Measurements from ENCODE around the gene PCK1. TPM values are rescaled to one million over a fixed set of nuclear protein-coding genes. Genes with fewer than 3 reads are reported as not detected.

PCK1 gene
- total RNA-seq, 1 donor from 2014 or later: not detected

DNA sequence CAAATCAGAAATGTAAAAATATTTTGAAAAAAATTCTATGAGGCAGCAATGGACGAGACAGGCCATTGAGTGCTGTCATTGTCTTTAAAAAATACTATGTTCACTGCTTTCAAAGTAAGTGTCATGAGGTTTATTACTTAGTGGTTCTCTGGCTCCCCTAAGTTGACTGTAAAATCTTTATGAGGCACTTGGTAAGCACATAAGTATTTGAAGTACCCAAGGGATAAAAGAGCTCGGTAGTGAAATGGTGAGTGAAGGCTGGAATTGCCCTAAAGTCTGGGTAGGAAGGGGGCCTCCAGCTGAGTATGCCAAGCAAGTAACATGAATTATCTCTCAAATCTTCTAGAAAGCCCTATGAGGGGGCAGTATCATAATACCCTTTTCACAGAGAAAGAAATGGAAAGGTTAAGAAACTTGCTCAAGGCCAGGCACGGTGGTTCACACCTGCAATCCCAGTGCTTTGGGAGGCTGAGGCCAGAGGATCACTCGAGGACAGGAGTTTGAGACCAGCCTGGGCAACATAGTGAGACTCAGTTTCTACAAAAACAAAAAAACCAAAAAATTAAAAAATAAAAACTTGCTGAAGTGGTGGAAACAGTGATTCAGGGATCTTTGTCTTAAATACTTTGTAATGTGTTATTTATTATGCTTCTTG lies 30.5 kb upstream of the PCK1 start:
- Mint-ChIP-seq H3K36me3 (ENCODE audit: low read depth) (no peaks in the 10 kb centered on the region), H3K9me3 (peaks cover 3% of the 10 kb centered on the region), H3K27me3 (ENCODE audit: low read depth) (peaks cover 33% of the 10 kb centered on the region), H3K4me3 (no peak overlapping the region), H3K4me1 (no peaks in the 10 kb centered on the region), H3K27ac (ENCODE audit: unreplicated experiment) (no peak overlapping the region)
- no peak for DNase-seq (ENCODE audit: low read depth, low spot score)
- TF ChIP-seq, protein P1, sequence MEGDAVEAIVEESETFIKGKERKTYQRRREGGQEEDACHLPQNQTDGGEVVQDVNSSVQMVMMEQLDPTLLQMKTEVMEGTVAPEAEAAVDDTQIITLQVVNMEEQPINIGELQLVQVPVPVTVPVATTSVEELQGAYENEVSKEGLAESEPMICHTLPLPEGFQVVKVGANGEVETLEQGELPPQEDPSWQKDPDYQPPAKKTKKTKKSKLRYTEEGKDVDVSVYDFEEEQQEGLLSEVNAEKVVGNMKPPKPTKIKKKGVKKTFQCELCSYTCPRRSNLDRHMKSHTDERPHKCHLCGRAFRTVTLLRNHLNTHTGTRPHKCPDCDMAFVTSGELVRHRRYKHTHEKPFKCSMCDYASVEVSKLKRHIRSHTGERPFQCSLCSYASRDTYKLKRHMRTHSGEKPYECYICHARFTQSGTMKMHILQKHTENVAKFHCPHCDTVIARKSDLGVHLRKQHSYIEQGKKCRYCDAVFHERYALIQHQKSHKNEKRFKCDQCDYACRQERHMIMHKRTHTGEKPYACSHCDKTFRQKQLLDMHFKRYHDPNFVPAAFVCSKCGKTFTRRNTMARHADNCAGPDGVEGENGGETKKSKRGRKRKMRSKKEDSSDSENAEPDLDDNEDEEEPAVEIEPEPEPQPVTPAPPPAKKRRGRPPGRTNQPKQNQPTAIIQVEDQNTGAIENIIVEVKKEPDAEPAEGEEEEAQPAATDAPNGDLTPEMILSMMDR (conservative IDR thresholded peaks at IDR 0.05): no peak

DNA sequence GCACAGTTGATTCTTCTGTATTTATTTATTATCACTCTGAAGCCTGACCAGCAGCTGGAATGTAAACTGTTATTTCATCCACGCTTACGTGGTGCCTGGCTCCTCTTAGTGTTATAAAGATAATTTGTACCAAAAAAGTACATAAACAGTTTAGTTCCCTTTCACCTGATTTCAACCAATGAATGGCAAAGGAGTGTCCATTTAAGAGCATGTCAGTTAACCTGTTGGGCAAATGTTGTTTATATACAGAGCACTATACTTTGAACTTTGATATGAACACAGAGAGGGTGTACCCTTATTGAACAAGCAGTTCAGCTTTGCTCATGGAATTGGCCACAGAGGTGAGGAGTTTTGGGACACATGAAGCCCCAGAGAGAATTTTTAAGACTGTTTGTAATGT lies 28.8 kb upstream of the PCK1 start:
- H3K27ac Mint-ChIP-seq (ENCODE audit: unreplicated experiment): no peak overlapping the region
- DNase-seq (ENCODE audit: low read depth, low spot score): no peak
- no peak overlapping the region for H3K4me3 Mint-ChIP-seq
- peaks cover 48% of the 10 kb centered on the region for H3K27me3 Mint-ChIP-seq (ENCODE audit: low read depth)
- H3K4me1 Mint-ChIP-seq: no peaks in the 10 kb centered on the region
- peaks cover 6% of the 10 kb centered on the region for H3K9me3 Mint-ChIP-seq
- H3K36me3 Mint-ChIP-seq (ENCODE audit: low read depth): no peaks in the 10 kb centered on the region
- TF ChIP-seq, protein P1 (conservative IDR thresholded peaks at IDR 0.05): no peak

DNA sequence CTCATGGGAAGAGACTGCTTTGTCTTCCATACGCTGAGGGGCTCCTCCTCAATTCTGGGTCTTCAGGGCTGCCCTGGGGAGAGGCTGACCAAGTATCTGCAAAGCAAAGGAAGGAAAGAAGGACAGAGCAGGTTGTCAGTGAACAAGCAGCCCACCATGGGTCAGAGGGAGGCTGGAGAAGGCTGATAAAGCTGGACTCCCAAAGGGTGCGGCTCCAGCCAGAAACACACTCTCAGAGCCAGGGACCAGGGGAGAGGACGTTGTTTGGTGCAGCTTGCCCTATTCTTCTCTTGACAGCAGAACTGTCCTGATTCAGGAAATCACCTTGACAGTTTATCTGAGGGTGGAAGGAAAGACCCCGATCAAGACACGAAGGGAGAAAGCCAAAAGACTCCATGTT lies 25.6 kb upstream of the PCK1 start:
- H3K36me3 Mint-ChIP-seq (ENCODE audit: low read depth): no peaks in the 10 kb centered on the region
- TF ChIP-seq, protein P1 (conservative IDR thresholded peaks at IDR 0.05): no peak
- H3K4me3 Mint-ChIP-seq: no peak overlapping the region
- H3K9me3 Mint-ChIP-seq: peaks cover 6% of the 10 kb centered on the region
- DNase-seq (ENCODE audit: low read depth, low spot score): no peak
- no peaks in the 10 kb centered on the region for H3K4me1 Mint-ChIP-seq
- peaks cover 50% of the 10 kb centered on the region for H3K27me3 Mint-ChIP-seq (ENCODE audit: low read depth)
- no peak overlapping the region for H3K27ac Mint-ChIP-seq (ENCODE audit: unreplicated experiment)

DNA sequence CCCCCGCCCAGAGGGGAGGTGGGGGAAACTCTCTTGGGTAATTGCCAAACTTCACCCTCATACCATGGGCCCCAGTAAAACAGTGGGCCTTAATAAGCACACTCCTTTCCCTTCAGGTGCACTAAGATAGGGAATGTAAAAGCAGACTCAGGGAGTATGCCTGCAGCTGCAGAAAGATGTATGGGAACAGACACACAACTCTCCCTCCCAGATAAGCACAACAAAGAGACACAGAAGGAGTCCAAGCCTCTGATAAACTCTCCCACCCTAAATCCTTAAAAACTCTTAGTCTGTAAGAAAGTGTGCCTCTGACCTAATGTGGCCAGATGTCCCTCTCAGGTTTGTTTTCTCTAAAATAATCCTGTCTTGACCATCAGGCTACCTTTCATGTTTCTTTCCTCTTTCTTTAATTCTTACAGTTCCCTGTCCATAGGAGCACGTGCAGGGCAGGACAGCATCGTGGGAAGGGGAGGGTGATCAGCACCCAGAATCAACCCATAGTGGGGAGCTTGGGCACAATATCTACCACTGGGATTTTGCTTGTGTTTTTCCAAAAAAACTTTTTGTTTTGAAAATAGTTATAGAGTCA lies 24.7 kb upstream of the PCK1 start:
- DNase-seq (ENCODE audit: low read depth, low spot score): no peak
- Mint-ChIP-seq H3K27me3 (ENCODE audit: low read depth) (peaks cover 49% of the 10 kb centered on the region), H3K4me3 (no peak overlapping the region), H3K4me1 (no peaks in the 10 kb centered on the region), H3K27ac (ENCODE audit: unreplicated experiment) (peak overlapping the region; percentile 50), H3K9me3 (peaks cover 6% of the 10 kb centered on the region), H3K36me3 (ENCODE audit: low read depth) (no peaks in the 10 kb centered on the region)
- TF ChIP-seq, protein P1 (conservative IDR thresholded peaks at IDR 0.05): no peak

DNA sequence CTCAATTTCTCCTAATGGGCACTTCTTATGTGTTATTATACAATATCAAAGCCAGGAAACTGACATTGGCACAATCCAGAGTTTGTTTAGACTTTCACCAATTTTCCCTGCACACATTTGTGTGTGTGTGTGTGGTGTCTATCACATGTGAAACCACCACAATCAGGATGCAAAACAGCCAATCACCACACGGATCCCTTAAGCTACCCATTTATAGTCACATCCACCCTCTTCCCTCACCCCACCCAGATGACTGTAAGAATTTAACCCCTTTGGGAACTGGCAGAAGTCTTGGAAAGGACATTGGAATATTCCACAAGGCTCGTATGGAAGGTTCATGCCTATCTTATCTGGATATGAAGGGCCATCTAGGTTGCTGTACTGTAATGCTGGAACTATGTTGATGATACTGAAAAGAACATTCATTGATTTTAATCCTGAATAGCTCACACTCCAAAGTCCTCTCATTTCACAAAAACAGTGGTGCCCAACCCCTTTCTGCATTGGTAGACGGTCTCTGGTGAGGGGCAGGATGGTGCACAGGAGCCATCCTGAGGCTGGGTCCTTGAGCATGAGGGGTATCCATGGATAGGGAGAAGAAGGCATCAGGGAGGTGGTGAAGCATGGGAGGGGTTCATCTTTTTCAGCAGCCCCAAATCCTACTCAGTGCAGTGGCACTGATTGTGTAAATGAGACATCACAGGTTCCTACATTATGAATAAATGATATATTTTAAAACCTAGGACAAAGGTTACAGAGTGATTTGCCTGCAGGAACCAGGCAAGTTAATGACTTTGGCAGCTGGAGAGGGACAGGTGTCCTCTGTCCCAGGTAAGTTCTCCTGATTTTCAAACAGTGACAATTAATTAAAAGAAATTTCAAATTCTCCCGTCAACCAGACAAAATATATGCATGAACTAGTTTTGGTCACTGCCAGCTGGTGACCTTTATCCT lies 23.9 kb upstream of the PCK1 start:
- Mint-ChIP-seq H3K27me3 (ENCODE audit: low read depth) (peaks cover 49% of the 10 kb centered on the region), H3K4me3 (no peak overlapping the region), H3K36me3 (ENCODE audit: low read depth) (no peaks in the 10 kb centered on the region), H3K27ac (ENCODE audit: unreplicated experiment) (no peak overlapping the region), H3K4me1 (no peaks in the 10 kb centered on the region), H3K9me3 (peaks cover 6% of the 10 kb centered on the region)
- no peak for DNase-seq (ENCODE audit: low read depth, low spot score)
- TF ChIP-seq, protein P1 (conservative IDR thresholded peaks at IDR 0.05): no peak

Measured in neural crest cell (in vitro differentiated cells).